Measurements from ENCODE around the gene CYRIA. TPM values are rescaled to one million over a fixed set of nuclear protein-coding genes. Genes with fewer than 3 reads are reported as not detected.

Gene CYRIA
- total RNA-seq, 1 experiment from 2014 or later: 0.35 TPM

GRCh38 chr2:16640001-16640700 is 25.5 kb downstream of the CYRIA start:
- CTCF ChIA-PET: interaction anchor here (1.0 kb wide), 1 partner anchor 31 kb away, joined by 3 read pairs; no protein-coding TSS in a partner anchor
- Mint-ChIP-seq H3K27me3 (ENCODE audit: insufficient read depth, unreplicated experiment) (no peaks in the 10 kb centered on the region), H3K27ac (ENCODE audit: low read depth, unreplicated experiment) (no peak overlapping the region), H3K4me3 (ENCODE audit: unreplicated experiment) (no peak overlapping the region), H3K4me1 (ENCODE audit: insufficient read depth, unreplicated experiment) (peaks cover 8% of the 10 kb centered on the region), H3K9me3 (ENCODE audit: unreplicated experiment) (no peaks in the 10 kb centered on the region), H3K36me3 (ENCODE audit: insufficient read depth, unreplicated experiment) (no peaks in the 10 kb centered on the region)
- no TSS peak for BruUV-seq (replicated peaks)
- POLR2A ChIA-PET: no interaction called here
- DNase-seq (ENCODE audit: unreplicated experiment): no peak
- TF ChIP-seq, protein P1, sequence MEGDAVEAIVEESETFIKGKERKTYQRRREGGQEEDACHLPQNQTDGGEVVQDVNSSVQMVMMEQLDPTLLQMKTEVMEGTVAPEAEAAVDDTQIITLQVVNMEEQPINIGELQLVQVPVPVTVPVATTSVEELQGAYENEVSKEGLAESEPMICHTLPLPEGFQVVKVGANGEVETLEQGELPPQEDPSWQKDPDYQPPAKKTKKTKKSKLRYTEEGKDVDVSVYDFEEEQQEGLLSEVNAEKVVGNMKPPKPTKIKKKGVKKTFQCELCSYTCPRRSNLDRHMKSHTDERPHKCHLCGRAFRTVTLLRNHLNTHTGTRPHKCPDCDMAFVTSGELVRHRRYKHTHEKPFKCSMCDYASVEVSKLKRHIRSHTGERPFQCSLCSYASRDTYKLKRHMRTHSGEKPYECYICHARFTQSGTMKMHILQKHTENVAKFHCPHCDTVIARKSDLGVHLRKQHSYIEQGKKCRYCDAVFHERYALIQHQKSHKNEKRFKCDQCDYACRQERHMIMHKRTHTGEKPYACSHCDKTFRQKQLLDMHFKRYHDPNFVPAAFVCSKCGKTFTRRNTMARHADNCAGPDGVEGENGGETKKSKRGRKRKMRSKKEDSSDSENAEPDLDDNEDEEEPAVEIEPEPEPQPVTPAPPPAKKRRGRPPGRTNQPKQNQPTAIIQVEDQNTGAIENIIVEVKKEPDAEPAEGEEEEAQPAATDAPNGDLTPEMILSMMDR (IDR thresholded peaks at IDR 0.05; ENCODE audit: unreplicated experiment): no peak
- intact Hi-C loops (cut with micrococcal nuclease): no loop called here

DNA sequence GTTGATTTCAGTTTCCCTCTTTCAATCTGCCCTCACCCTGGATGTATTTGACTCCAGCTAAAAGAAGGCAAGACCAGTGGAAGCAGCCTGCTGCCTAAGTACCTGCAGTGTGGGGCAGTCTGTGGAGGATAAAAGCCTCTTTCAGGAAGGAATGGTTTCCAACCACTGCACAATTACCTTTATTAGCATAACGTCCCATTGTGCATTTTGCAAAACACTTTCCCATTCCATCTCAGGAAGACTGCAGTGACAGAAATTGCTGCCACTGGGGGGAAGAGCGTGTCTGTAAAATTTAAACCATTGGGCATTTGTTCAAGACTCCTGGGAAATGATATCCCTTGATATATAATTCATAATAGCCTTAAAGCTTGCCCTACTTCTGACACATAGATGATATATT is 26.2 kb downstream of the CYRIA start:
- no peaks in the 10 kb centered on the region for H3K27me3 Mint-ChIP-seq (ENCODE audit: insufficient read depth, unreplicated experiment)
- no peaks in the 10 kb centered on the region for H3K9me3 Mint-ChIP-seq (ENCODE audit: unreplicated experiment)
- H3K36me3 Mint-ChIP-seq (ENCODE audit: insufficient read depth, unreplicated experiment): no peaks in the 10 kb centered on the region
- DNase-seq (ENCODE audit: unreplicated experiment): no peak
- ChIA-PET CTCF (interaction anchor here (0.7 to 1.8 kb wide), 4 partner anchors 8 to 117 kb away, joined by 3 to 4 read pairs (median 3); no protein-coding TSS in a partner anchor), POLR2A (interaction anchor here (1.1 kb wide), 1 partner anchor 12 kb away, joined by 3 read pairs; no protein-coding TSS in a partner anchor)
- BruUV-seq (replicated peaks): no TSS peak
- H3K4me3 Mint-ChIP-seq (ENCODE audit: unreplicated experiment): no peak overlapping the region
- TF ChIP-seq, protein P1 (IDR thresholded peaks at IDR 0.05; ENCODE audit: unreplicated experiment): no peak
- H3K27ac Mint-ChIP-seq (ENCODE audit: low read depth, unreplicated experiment): no peak overlapping the region
- intact Hi-C loops (cut with micrococcal nuclease): no loop called here
- H3K4me1 Mint-ChIP-seq (ENCODE audit: insufficient read depth, unreplicated experiment): peaks cover 8% of the 10 kb centered on the region

DNA sequence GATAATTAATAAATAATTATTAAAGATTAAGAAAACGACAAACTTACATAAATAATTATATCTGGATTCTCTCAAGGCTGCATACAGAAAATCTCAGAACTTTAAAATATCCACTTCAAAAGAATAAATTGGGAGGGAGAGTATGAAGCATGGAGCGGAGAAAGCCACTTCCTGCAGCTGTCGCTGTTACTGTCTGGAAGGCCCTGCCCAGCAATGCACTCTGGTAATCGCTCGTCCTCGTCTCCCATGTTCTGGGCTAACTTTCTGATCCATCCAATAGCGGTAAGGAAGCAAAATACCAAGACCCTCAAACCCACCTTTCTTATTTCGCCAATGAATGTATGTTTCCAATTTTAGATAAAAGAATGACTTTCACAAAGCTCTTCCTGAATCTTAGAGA is 26.7 kb downstream of the CYRIA start:
- Mint-ChIP-seq H3K27ac (ENCODE audit: low read depth, unreplicated experiment) (no peak overlapping the region), H3K4me1 (ENCODE audit: insufficient read depth, unreplicated experiment) (peaks cover 8% of the 10 kb centered on the region), H3K36me3 (ENCODE audit: insufficient read depth, unreplicated experiment) (no peaks in the 10 kb centered on the region), H3K9me3 (ENCODE audit: unreplicated experiment) (no peaks in the 10 kb centered on the region), H3K4me3 (ENCODE audit: unreplicated experiment) (no peak overlapping the region), H3K27me3 (ENCODE audit: insufficient read depth, unreplicated experiment) (no peaks in the 10 kb centered on the region)
- intact Hi-C loops (cut with micrococcal nuclease): no loop called here
- POLR2A ChIA-PET: interaction anchor here (1.1 kb wide), 1 partner anchor 12 kb away, joined by 3 read pairs; no protein-coding TSS in a partner anchor
- DNase-seq (ENCODE audit: unreplicated experiment): no peak
- CTCF ChIA-PET: interaction anchor here (0.7 to 1.8 kb wide), 4 partner anchors 8 to 117 kb away, joined by 3 to 4 read pairs (median 3); no protein-coding TSS in a partner anchor
- BruUV-seq (replicated peaks): no TSS peak
- TF ChIP-seq, protein P1 (IDR thresholded peaks at IDR 0.05; ENCODE audit: unreplicated experiment): no peak

- intact Hi-C loops (cut with micrococcal nuclease): no loop called here
- Mint-ChIP-seq H3K27ac (ENCODE audit: low read depth, unreplicated experiment) (no peak overlapping the region), H3K36me3 (ENCODE audit: insufficient read depth, unreplicated experiment) (no peaks in the 10 kb centered on the region), H3K9me3 (ENCODE audit: unreplicated experiment) (no peaks in the 10 kb centered on the region), H3K27me3 (ENCODE audit: insufficient read depth, unreplicated experiment) (no peaks in the 10 kb centered on the region), H3K4me1 (ENCODE audit: insufficient read depth, unreplicated experiment) (peaks cover 8% of the 10 kb centered on the region), H3K4me3 (ENCODE audit: unreplicated experiment) (no peak overlapping the region)
- ChIA-PET CTCF (interaction anchor here (0.7 to 4.1 kb wide), 4 partner anchors 19 to 119 kb away, joined by 3 to 16 read pairs (median 4); no protein-coding TSS in a partner anchor), POLR2A (interaction anchor here (0.7 kb wide), 1 partner anchor 1757 kb away, joined by 3 read pairs; no protein-coding TSS in a partner anchor)
- no TSS peak for BruUV-seq (replicated peaks)
- no peak for DNase-seq (ENCODE audit: unreplicated experiment)
- TF ChIP-seq, protein P1 (IDR thresholded peaks at IDR 0.05; ENCODE audit: unreplicated experiment): no peak
Measured at GRCh38 chr2:16637304-16637703, 28.3 kb downstream of the CYRIA start.
